Activated CD8-positive, alpha-beta memory T cell treated with anti-CD3 and anti-CD28 coated beads, Interleukin-2, amount 50 U/mL, for 1 hour (primary cell): Measurements from ENCODE around the gene MORN3.
"Not testable (repeated sequence)": the region's sequence is repeated elsewhere in the genome, so short reads cannot be mapped to it uniquely, and the experiment has no call there.

Experiments
- DNase-seq: peaks from one replicate; pipeline ENCODE4 v3.0.0-alpha.2; 2020; ENCODE audit errors: extremely low read depth

The MORN3 gene

DNA sequence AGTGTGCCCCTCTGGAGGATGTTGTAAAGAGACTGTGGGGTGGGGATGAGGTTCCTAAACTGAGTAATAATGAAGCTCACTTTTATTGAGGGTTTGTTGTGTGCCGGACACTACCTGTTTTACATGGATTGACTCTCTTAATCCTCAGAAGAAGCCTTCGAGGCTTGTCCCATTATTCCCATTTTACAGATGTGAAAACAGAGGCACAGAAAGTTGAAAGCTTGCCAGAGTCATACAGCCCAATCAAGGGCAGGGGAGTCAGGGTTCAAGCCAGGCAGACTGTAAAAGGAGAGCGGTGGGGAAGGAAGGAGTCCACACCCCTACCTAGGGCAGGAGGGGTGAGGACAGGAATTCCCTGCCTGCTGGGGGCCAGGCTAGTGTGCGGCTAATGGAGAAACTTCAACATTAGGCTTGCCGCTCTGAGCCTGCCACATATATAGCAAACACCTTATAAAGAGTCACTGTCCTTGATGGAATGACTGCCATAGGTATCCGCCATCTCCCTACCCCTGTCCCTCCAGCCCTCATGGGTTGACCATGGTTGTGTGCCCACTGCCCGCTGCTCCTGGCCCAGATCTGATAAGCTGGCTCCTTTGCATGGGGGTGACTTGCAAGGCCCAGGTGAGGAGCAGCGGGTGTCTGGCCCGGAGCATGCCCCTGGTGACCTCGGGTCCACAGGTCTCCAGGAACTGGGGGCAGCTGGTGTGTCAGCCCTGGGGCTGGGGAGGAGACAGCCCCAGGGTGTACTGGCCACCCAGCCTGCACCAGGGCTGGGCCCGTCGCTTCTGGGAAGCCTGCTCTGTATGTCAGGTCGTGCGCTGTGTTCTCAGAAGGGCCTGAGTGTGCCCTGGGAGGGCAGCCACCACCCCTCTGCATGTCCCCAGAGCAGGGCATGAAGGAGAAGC is 30.9 kb downstream of the MORN3 start:
- DNase-seq, result no peak

DNA sequence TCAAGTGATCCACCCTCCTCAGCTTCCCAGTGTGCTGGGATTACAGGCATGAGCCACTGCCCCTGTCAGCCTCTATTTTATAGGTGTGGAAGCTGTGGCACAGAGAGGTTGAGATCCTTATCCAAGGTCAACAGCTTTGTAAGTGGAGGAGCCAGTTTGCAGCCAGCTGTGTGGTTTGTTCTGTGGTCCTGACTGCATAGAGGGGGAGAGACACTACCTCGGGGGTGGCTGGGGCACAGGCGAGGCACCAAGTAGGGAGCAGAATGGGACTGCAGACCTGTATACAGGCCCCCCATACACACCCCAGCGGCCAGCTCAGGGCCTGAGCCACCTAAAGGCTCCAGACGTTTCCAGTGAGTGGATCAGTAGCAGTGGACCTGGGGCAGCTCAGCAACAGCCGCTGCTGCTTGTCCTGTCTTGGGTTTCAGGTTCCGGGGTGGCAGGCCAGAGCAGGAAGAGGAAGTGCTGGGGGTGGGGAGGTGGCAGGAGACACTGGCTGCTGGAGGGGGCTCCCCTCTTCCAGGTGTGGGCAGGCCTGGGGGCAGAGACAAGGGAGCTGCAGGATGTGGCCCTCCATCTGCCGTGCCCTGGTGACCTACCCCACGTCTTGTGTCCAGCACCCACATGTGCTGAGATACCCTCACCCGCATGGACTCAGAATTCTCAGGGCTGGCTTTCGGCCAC is 32.1 kb downstream of the MORN3 start:
- DNase-seq, result no peak

DNA sequence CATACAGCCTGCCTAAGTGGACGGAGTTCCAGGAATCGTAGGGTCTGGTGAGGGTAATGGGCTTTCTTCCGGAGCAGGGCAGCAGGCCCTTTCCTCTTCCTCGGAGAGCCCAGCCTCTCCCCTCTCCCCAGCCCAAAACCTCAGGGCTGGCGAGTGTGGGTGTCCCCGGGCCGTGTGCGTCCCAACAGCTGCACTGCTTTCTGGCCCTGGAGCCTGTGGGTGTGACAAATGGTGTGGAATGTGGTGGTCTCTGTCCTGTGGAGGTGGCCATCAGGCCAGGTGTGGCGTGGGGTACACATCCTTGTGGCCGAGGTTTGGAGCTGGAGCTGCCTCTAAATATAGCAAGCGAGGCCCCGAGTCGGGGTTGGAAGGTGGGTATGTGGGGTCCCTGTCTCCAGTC is 34.6 kb downstream of the MORN3 start:
- no peak for DNase-seq

DNA sequence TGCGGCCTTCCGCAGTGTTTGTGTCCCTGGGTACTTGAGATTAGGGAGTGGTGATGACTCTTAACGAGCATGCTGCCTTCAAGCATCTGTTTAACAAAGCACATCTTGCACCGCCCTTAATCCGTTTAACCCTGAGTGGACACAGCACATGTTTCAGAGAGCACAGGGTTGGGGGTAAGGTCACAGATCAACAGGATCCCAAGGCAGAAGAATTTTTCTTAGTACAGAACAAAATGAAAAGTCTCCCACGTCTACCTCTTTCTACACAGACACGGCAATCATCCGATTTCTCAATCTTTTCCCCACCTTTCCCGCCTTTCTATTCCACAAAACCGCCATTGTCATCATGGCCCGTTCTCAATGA is 35.6 kb downstream of the MORN3 start:
- not testable (repeated sequence) for DNase-seq

DNA sequence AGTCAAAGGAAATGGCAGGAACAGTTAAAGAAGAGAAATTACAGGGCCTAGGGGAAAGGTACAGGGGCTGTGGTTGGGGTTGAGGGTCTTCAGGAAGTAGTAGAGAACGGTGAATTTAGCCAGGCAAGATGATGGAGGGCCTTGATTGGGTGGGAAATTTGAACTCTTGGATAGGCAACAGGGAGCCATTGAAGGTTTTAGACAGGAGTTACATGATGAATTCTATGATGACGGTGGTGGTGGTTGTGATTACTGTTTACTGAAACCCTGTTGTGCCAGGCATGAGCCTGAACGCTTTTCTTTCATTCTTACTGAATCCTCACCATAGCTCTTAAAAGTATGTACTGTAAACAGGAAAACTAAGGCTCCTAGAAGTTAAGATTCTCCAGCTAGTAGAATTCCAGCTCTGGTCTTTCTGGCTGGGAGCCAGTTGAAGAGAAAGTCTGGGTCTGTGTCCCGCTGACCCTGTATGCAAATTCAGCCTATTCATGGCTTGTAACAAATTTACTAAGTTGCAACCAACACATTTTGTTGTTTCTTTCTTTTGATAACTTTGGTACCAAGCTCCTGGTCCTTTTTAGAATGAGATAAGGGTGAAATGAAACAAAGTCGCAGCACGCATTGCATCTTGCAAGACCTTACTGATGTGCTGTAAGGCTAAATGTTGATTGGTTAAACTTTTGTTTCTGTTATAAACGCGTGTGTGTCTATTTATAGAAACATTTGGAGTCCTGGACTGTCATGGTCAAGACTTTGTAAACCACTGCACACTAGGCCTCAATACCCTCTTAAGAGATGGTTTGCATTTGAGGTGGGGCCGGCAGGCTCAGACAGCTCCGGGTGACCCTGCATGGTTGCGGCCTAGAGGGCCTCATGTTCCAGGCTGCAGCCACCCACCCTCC is 37.1 kb downstream of the MORN3 start:
- no peak for DNase-seq

DNA sequence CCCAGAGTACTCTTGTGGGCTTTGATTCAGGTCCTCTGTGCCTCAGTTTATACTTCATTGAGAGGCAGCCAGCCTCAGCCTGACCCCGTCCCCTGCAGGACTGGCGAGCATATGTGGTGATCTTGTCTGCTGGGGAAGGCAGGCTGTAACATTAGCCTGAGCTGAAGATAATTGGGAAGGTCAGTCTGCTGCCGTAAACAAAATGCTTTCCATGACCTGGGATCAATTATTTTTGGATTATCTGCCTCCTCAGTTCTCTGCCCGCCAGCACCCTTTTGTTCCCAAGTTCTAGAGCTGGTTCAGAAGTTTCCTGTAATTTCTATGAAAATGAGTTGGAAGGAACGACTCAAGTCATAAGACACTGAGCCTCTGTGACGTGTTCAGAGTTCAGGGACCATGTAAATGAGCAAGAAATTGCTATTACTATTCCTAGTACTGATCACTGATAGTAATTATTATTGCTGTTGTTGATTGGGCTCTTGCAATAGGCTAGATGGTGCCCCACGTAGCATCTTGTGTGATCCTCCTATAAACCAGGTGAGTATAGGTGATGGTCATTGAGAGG is 38.6 kb downstream of the MORN3 start:
- no peak for DNase-seq

DNA sequence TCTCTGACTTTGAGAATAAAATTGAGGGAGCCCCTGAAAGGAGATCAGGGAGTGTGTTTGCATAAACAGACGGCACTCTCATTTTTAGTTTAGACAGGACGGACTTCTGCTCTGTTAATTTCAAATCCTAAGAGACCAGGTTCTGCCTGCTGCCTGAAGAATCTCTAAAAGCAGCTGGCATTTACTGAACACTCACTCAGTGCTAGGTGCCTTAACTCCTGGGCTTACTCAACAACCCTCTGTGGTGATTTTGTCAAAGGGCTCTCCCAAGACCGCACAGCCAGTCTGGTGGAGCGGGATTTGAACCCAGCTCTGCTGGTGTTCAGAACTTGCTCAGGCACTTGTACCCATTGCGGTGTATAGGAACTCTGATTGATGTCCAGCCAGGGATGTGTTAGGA is 40.9 kb downstream of the MORN3 start:
- no peak for DNase-seq

DNA sequence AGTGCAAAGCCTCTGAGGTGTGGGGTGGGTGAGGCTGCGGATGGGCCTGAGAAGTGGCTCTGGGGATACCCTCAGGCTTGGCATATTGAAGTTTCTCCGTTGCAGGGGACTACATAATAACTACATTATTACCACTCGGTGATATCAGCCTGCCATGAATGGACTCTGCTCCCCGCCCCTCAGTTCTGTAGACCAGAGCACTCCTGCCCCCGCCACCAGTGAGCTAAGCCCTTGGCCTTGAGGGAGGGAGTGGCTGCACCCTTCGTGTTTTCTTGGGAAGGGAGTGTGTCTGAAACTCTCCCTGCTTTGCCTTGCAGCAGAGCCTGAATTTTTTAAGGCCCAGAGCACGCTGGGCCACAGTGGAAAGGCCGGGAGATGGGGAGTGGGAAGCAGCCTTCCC is 41.4 kb downstream of the MORN3 start:
- DNase-seq, result no peak

DNA sequence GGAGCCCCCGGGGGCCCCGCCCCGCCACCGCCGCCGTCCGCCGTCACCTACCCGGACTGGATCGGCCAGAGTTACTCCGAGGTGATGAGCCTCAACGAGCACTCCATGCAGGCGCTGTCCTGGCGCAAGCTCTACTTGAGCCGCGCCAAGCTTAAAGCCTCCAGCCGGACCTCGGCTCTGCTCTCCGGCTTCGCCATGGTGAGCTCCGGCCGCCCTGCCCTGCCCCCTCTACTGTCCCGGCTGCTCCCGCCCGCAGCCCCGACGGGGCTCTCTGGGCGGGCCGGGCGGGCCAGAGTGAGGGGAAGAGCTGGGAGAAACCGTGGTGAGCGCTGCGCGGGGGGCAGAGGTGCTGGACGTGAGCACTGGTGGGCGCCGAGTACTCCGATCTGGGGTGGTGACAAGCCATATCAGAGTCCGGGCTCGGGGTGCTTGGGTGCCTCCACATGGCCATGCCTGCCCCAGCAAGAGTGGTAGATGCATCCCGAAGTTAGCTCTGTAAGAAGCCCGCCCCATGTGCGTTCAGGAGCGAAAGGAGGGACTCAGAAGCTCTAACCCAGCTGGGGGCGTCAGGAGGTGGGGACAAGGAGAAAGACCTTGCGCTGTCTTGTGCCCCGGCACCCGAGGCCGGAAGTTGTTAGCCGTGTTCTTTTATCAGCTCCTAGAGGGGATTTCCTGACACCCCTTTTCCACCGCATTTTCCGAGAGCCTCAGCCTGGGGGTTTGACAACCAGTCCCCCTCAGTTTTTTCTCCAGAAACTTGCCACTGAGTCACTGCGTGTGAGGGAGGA is 42.4 kb downstream of the MORN3 start:
- DNase-seq, result peak; percentile 91

DNA sequence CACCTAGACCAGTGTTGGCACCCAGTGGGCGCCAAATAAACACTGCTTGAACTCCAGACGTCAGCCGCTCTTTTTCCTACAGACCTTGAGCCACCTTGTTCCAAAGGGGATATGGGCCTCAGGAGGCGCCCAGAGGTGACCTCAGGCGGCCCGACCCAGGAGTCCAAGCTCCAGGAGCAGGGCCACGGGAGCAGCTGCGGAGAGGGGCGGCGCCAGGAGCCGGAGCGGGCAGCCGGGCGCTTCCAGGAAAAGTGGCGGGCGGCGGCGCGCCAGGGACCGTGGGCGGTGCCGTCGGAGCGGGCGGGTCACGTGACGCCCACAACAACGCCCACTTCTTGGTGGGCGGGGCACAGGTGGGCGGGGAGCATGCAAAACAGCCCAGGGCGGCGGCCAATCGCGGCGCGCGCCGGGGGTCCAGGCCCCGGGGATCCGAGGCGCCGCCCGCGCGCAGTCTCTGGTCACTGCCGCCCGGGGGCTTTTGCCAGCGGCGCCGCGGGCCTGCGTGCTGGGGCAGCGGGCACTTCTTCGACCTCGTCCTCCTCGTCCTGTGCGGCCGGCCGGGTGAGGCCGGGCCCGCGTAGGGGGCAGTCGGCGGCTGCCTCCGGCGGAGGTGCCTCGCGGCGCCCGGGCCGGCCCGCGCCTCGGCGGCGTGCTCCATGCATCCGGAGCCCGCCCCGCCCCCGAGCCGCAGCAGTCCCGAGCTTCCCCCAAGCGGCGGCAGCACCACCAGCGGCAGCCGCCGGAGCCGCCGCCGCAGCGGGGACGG is 43.2 kb downstream of the MORN3 start, which contains the start of gene ORAI1:
TSS of gene ORAI1 (plus strand) at position 444 of the 766 bp plus-strand sequence.
- peak; percentile 77 for DNase-seq

DNA sequence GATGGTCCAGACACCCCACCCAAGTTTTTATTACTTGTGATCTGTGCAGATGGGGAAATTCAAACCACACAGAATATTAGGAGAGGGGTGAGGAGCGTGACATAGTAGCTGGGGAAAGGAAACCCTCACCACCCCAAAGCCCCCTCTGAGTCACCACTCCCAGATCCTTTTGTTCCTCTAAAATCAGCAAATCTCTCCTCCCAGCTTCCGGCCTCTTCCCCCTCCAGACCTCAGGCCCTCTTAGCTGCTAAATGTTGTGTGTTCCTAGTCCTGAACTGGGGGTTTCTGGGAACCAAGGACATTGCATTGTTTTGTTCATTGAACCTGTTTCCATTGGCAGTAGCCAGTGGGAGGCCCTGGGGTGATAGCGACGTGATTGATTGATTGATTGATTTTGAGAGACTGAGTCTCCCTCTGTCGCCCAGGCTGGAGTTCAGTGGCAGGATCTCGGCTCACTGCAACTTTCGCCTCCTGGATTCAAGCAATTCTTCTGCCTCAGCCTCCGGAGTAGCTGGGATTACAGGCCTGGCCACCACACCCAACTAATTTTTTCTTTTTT is 49.0 kb downstream of the MORN3 start:
- no peak for DNase-seq

DNA sequence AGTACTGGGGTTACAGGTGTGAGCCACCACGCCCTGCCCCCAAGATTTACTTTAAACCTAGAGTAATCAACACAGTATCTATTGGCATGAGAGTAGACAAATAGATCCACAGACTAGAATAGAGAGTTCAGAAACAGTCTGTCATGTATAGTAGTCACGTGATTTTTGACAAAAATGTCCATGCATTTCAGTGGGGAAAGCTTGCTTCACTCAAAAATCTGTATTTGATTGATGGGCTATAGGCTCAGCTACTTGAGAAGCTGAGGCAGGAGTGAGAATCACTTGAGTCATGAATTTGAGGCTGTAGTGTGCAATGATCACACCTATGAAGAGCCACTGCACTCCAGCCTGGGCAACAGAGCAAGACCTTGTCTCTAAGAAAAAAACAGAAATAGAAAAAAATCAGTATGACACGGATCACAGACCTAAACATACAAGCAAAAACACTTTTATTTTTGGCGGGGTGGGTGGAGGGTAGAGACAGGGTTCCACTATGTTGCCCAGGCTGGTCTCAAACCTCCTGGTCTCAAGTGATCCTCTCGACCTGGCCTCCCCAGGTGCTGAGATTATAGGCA is 50.7 kb downstream of the MORN3 start:
- no peak for DNase-seq

DNA sequence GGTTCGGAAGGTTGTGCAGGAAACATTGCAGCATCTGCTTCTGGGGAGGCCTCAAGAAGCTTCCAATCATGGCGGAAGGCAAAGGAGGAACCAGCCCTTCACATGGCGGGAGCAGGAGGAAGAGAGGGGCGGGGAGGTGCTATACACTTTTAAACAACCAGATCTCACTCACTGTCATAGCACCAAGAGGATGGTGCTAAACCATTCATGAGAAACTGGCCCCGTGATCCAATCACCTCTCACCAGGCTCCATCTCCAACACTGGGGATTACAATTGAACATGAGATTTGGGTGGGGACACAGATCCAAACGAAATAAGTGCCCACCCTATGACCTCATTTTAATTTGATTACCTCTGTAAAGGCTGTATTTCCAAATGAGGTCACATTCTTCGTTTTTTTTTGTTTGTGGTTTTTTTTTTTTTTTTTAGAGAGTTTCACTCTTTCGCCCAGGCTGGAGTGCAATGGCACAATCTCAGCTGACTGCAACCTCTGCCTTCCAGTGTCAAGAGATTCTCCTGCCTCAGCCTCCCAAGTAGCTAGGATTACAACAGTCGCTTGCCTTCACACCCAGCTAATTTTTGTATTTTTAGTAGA is 54.5 kb downstream of the MORN3 start:
- DNase-seq, result no peak

DNA sequence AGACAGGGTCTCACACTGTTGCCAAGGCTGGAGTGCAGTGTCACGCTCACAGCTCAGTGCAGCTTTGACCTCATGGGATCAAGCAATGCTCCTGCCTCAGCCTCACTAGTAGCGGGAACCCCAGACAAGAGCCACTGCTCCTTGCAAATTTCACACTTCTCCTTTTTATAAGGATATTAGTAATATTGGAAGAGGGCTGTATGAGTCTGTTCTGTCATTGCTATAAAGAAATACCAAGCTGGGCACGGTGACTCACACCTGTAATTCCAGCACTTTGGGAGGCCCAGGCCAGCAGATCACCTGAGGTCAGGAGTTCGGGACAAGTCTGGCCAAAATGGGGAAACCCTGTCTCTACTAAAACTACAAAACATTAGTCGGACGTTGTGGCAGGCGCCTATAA is 56.0 kb downstream of the MORN3 start:
- DNase-seq, result no peak

DNA sequence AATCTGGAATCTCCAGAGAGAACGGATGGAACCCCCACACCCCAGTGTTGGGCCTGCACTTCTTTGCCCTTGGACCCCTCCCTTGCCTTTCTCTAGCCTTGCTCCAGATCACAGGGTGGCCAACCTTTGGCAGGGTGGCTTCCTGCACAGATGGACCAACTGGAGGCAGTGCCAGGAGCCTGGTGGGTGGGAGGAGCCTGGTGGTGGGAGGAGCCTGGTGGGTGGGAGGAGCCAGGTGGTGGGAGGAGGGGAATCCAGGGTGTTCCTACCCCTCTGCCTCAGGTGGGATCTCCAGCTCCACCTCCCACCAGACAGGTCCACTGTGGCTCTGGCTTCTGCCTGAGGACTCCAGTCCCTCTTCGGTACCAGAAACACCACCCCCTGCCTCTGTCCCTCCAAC is 58.1 kb downstream of the MORN3 start:
- no peak for DNase-seq

DNA sequence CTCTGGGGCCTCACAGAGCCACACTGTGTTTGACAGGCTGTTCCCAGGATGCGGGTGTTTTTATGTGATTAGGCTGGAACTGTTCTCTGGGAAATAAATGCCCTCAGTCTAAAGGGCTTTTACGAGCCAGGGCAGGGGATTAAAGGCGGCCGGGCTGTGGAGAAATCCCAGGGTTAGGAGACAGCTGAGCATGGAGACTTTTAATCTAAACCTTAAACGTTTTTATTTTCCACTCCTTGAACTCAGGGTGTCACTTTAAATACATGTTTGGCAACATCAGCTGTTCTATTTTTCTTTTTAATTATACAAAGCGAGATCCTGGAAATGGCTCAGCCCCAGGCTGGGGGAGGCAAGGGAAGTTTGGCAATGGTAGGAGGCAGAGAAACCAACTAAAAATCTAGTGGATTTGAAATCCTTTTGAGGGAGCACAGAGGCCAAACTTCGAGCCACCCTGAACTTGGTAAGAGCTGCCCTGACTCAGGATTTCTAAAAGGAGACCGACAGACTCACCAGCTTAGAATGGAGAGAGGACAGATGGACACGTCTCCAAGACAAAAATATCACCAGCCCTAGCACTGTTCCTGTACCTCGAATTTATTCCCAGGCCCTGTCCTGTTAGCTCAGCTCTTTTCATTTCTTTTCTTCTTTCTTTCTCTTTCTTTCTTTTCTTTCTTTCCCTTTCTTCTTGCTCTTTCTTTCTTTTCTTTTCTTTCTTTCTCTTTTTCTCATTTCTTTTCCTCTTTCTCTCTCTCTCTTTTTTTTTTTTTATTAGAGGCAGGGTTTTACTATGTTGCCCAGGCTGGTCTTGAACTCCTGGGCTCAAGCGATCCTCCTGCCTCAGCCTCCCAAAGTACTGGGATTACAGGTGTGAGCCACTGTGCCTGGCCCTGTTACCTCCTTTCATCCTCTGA is 59.0 kb downstream of the MORN3 start:
- DNase-seq, result no peak

DNA sequence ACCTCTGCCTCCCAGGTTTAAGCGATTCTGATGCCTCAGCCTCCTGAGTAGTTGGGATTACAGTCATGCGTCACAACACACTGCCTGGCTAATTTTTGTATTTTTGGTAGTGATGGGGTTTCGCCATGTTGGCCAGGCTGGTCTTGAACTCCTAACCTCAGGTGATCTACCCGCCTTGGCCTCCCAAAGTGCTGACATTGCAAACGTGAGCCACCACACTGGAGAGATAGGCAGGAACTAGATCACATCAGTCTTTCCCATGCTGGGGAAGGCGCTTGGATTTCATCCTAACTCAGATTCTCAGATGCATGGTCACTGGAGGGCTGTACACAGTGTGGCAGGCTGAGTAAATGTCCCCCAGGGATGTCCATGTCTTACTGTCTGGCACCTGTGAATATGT is 61.2 kb downstream of the MORN3 start:
- no peak for DNase-seq

DNA sequence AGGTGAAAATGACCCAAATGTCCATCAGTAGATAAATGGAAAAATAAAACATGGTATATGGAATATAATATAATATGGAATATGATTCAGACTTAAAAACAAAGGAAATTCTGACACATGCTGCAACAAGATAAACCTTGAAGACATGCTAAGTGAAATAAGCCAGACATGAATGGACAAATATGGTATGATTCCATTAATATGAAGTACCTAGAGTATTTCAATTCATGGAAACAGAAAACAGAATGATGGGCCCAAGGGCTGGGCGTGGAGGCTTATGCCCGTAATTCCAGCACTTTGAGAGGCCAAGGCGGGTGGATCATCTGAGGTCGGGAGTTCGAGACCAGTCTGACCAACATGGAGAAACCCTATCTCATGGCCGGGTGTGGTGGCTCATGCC is 65.9 kb downstream of the MORN3 start:
- no peak for DNase-seq
